GM21529 (cell line): Measurements from ENCODE around the gene CLEC9A.

ENCODE experiments used
- ATAC-seq: cut with Tn5 transposase; IDR thresholded peaks from one replicate; pipeline ENCODE4 v1.9.1; 2021; ENCODE audit not compliant: unreplicated experiment

Gene CLEC9A

GRCh38 chr12:10101648-10102220 lies 71.3 kb downstream of the CLEC9A start:
- no peak for ATAC-seq

GRCh38 chr12:10102322-10102721 lies 71.8 kb downstream of the CLEC9A start:
- no peak for ATAC-seq

GRCh38 chr12:10110256-10110844 lies 79.9 kb downstream of the CLEC9A start:
- ATAC-seq, result no peak

- no peak for ATAC-seq
Observed at GRCh38 chr12:10111451-10111850, 81.0 kb downstream of the CLEC9A start.

GRCh38 chr12:10113075-10113474 lies 82.6 kb downstream of the CLEC9A start:
- no peak for ATAC-seq

- no peak for ATAC-seq
Observed at GRCh38 chr12:10113920-10114319, 83.4 kb downstream of the CLEC9A start.

- no peak for ATAC-seq
Observed at GRCh38 chr12:10115311-10115710, 84.8 kb downstream of the CLEC9A start.
